AG10803 (cell line): ENCODE measurements around the gene DOCK1.

Experiments used
- DNase-seq: peaks from one replicate; pipeline ENCODE4 v3.0.0; 2010; ENCODE audit warnings: low read depth
- H3K4me3 ChIP-seq: 2 replicates; pipeline ENCODE4 v1.5.1; 2011; ENCODE audit warnings: mild to moderate bottlenecking, low read length, control low read depth
- CTCF ChIP-seq: conservative IDR thresholded peaks from 2 replicates; pipeline ENCODE4 v1.5.1; 2011; ENCODE audit warnings: mild to moderate bottlenecking, low read length, control low read depth, inconsistent platforms

The DOCK1 gene

GRCh38 chr10:127452568-127452967 lies 547.3 kb downstream of the DOCK1 start:
- no peak for DNase-seq
- H3K4me3 ChIP-seq: no peak overlapping the region
- TF ChIP-seq CTCF: no peak

GRCh38 chr10:127453706-127454105 lies 548.5 kb downstream of the DOCK1 start:
- no peak for DNase-seq
- no peak for TF ChIP-seq CTCF
- H3K4me3 ChIP-seq: no peak overlapping the region

GRCh38 chr10:127456122-127456521 lies 550.9 kb downstream of the DOCK1 start:
- TF ChIP-seq CTCF: no peak
- H3K4me3 ChIP-seq: no peak overlapping the region
- no peak for DNase-seq

GRCh38 chr10:127458016-127458810 lies 553.0 kb downstream of the DOCK1 start:
- no peak for DNase-seq
- no peak overlapping the region for H3K4me3 ChIP-seq
- TF ChIP-seq CTCF: no peak

GRCh38 chr10:127458829-127459228 lies 553.6 kb downstream of the DOCK1 start:
- no peak for TF ChIP-seq CTCF
- H3K4me3 ChIP-seq: no peak overlapping the region
- no peak for DNase-seq

GRCh38 chr10:127459918-127460317 lies 554.7 kb downstream of the DOCK1 start:
- TF ChIP-seq CTCF: no peak
- H3K4me3 ChIP-seq: no peak overlapping the region
- DNase-seq: no peak

GRCh38 chr10:127462643-127463295 lies 557.5 kb downstream of the DOCK1 start:
- no peak for TF ChIP-seq CTCF
- no peak for DNase-seq
- no peak overlapping the region for H3K4me3 ChIP-seq
